AG09309 (cell line): ENCODE measurements around the gene TXNRD2.
"Not testable (repeated sequence)": the region's sequence is repeated elsewhere in the genome, so short reads cannot be mapped to it uniquely, and the experiment has no call there.

Source experiments
- DNase-seq: peaks from one replicate; pipeline ENCODE4 v3.0.0-alpha.2; 2010; ENCODE audit warnings: low read depth
- H3K4me3 ChIP-seq: 2 replicates; pipeline ENCODE4 v1.5.1; 2011; ENCODE audit warnings: mild to moderate bottlenecking, low read depth, low read length, moderate library complexity; ENCODE audit not compliant: control insufficient read depth
- TF ChIP-seq, protein P1 (sequence below): IDR thresholded peaks from 2 replicates; pipeline ENCODE4 v1.5.1; 2011; ENCODE audit warnings: mild to moderate bottlenecking, low read depth, low read length, inconsistent platforms; ENCODE audit not compliant: insufficient read depth, control insufficient read depth; ENCODE audit errors: missing control alignments

The TXNRD2 gene

GRCh38 chr22:19943082-19944026, 1.7 kb upstream of the TXNRD2 start:
- H3K4me3 ChIP-seq = peak overlapping the region; percentile 78
- TF ChIP-seq, protein P1, sequence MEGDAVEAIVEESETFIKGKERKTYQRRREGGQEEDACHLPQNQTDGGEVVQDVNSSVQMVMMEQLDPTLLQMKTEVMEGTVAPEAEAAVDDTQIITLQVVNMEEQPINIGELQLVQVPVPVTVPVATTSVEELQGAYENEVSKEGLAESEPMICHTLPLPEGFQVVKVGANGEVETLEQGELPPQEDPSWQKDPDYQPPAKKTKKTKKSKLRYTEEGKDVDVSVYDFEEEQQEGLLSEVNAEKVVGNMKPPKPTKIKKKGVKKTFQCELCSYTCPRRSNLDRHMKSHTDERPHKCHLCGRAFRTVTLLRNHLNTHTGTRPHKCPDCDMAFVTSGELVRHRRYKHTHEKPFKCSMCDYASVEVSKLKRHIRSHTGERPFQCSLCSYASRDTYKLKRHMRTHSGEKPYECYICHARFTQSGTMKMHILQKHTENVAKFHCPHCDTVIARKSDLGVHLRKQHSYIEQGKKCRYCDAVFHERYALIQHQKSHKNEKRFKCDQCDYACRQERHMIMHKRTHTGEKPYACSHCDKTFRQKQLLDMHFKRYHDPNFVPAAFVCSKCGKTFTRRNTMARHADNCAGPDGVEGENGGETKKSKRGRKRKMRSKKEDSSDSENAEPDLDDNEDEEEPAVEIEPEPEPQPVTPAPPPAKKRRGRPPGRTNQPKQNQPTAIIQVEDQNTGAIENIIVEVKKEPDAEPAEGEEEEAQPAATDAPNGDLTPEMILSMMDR = peak; percentile 19
- DNase-seq = peak; percentile 80

- H3K4me3 ChIP-seq = peak overlapping the region; percentile 78
- peak; percentile 55 for DNase-seq
- TF ChIP-seq, protein P1 = no peak
Measured at GRCh38 chr22:19942157-19943081, 801 bp upstream of the TXNRD2 start.

- no peak for DNase-seq
- peak overlapping the region; percentile 78 for H3K4me3 ChIP-seq
- TF ChIP-seq, protein P1 = no peak
Measured at GRCh38 chr22:19940536-19941364, 868 bp downstream of the TXNRD2 start.

GRCh38 chr22:19937616-19938473, 3.8 kb downstream of the TXNRD2 start:
- TF ChIP-seq, protein P1 = no peak
- no peak overlapping the region for H3K4me3 ChIP-seq
- DNase-seq = no peak

DNA sequence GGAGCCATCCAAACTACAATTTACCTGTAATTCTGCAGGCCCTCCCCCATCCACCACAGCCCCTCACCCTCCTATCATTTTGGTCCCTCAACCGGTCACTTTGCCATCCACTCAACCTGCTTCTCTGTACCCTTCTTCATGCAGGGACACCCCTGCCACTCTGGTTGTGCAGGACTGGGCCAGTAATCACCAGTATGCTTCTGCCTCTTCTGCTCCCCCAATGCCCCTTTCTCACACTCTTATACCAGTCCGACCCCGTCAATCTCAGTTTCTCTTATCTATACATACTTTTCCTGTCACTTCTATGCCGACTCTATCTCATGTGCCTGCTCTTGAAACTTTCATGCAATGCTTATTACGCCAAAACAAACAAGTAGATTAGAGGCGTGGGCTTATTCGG, 5.1 kb downstream of the TXNRD2 start:
- no peak for DNase-seq
- TF ChIP-seq, protein P1 = no peak
- H3K4me3 ChIP-seq = no peak overlapping the region

- DNase-seq, H3K4me3 ChIP-seq: not testable (repeated sequence)
Measured at GRCh38 chr22:19935123-19935718, 6.4 kb downstream of the TXNRD2 start.
